Eye (tissue), 1 donor: ENCODE data around the gene ZDHHC12.
"Not testable (repeated sequence)": the region's sequence is repeated elsewhere in the genome, so short reads cannot be mapped to it uniquely, and the experiment has no call there.

Source experiments
- DNase-seq: peaks from one replicate; pipeline ENCODE4 v3.0.0-alpha.2; 2015

Gene ZDHHC12

GRCh38 chr9:128706671-128707381, 17.1 kb downstream of the ZDHHC12 start:
- DNase-seq, result no peak

- no peak for DNase-seq
These were observed 17.9 kb downstream of the ZDHHC12 start for GRCh38 chr9:128706045-128706444.

GRCh38 chr9:128705051-128705965, 18.6 kb downstream of the ZDHHC12 start:
- no peak for DNase-seq

GRCh38 chr9:128704356-128704670, 19.6 kb downstream of the ZDHHC12 start:
- DNase-seq, result no peak

GRCh38 chr9:128703616-128704355, 20.1 kb downstream of the ZDHHC12 start:
- no peak for DNase-seq

GRCh38 chr9:128702949-128703615, 20.8 kb downstream of the ZDHHC12 start:
- peak; percentile 78 for DNase-seq

GRCh38 chr9:128702445-128702948, 21.4 kb downstream of the ZDHHC12 start, which contains the start of gene PKN3:
Gene PKN3 (plus strand): TSS chr9:128702503. CDS start chr9:128702916, 413 bp downstream.
- peak; percentile 97 for DNase-seq

- no peak for DNase-seq
These were observed 22.6 kb downstream of the ZDHHC12 start for GRCh38 chr9:128701227-128701854.

GRCh38 chr9:128699096-128699795, 24.7 kb downstream of the ZDHHC12 start:
- DNase-seq, result not testable (repeated sequence)

- DNase-seq, result no peak
These were observed 26.8 kb downstream of the ZDHHC12 start for GRCh38 chr9:128696923-128697707.

- no peak for DNase-seq
These were observed 29.6 kb downstream of the ZDHHC12 start for GRCh38 chr9:128694344-128694743.

- not testable (repeated sequence) for DNase-seq
These were observed 30.2 kb downstream of the ZDHHC12 start for GRCh38 chr9:128693738-128694137.

GRCh38 chr9:128690684-128691034, 33.3 kb downstream of the ZDHHC12 start:
- no peak for DNase-seq

GRCh38 chr9:128689820-128690683, 33.9 kb downstream of the ZDHHC12 start:
- DNase-seq, result peak; percentile 72

- peak; percentile 83 for DNase-seq
These were observed 34.6 kb downstream of the ZDHHC12 start for GRCh38 chr9:128689293-128689774.

GRCh38 chr9:128688501-128689292, 35.2 kb downstream of the ZDHHC12 start, which contains the start of gene SET:
Gene SET (plus strand): TSS chr9:128689222. CDS start chr9:128689583, 361 bp downstream.
- peak; percentile 97 for DNase-seq

- DNase-seq, result no peak
These were observed 36.5 kb downstream of the ZDHHC12 start for GRCh38 chr9:128687453-128687852.
